DMS114 treated with DMSO at 0.1 percent for 48 hours (cell line): ENCODE measurements around the gene CDH6.

Experiments
- DNase-seq: peaks from one replicate; lab custom pipeline; 2025; ENCODE audit not compliant: unreplicated experiment; lab: John Stamatoyannopoulos, UW

CDH6 gene

DNA sequence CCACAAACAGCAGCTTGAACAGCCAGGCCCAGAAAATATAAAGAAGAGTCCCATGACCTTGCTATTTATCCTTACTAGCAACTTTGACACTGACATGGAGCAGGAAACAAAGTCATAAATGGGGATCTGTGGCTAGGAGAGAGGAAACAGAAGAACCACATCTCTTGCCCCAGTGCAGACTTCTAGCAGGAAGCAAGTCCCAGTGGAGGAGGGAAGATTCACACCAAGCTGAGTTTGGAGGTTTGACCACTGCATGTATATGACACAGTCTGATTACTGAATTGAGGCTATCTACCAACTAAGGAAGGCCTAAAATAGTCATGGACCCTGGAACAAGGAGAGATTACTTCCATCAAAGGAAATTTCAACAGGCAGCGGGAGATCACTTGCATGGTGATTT is 51.4 kb downstream of the CDH6 start:
- DNase-seq, result no peak

DNA sequence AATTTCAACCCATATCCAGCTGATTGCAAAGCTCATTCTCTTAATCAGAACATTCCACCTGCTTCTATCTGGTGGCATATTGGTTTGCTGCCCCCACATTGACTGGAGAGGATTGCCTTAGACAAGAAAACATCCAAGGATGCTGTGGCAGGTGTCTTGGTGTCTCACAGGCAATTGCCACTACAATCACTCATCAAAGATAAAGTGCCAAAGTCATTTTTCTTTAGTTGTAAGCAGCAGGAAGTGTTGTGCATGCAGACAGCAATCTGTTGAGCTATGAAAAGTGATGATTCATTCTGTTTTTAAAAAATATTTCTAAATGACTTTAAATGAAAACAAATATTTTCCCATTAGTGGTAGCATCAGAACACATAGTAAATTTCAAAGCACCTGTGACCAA is 53.9 kb downstream of the CDH6 start:
- no peak for DNase-seq

DNA sequence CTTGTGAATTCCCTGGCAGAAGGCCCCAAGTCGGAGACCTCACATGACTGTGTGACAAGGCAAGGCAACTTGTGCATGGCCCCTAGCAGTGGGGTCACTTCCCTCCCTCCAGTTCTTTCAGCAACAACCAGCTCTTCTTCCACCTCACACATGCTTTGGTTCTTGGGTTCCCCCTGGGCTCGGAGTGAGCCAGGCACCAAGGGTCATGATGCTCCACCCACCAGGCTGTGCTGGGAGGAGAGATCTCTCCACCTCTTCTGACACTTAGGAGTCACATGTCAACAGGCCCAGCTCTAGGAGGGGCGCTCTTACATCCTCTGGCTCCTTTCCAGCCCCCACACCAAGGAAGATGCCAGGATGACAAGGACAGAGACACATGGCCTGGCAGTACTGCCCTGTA is 56.7 kb downstream of the CDH6 start:
- no peak for DNase-seq

DNA sequence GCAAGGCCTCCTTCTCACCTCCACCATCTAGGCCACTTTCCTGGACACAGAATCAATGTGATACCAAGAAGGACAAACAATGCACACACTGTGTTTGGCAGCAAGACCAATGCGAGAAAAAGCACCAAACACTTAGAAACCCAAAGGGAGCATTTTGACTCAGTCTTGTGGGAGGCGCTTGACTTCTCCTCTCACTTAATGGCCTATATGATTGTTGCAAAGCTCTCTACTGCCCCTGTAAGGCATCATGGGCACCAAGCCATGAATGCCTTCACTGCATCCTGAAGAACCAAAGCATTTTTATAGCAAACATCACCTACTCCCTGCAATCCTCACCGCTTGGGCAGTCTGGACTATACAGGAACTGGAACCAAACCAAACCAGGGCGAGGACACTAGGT is 57.5 kb downstream of the CDH6 start:
- DNase-seq, result no peak

DNA sequence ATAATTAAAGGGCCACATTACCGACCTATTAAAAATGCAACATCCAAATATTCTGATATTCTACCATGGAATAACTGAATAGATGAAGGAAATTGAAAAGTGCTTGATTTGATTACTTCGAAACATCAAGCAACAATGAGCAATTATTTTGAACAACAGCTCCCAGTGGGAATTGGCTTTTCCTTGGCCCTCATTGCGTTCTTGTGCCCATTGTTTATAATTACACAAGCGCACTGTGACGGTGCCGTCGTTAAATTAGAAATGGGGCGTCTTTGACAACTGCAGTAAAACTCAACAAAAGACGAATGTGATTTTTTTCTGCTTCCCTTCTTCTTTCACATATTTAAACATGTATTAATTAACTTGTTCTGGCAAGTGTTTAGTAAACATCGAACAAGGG is 61.6 kb downstream of the CDH6 start:
- DNase-seq, result no peak

DNA sequence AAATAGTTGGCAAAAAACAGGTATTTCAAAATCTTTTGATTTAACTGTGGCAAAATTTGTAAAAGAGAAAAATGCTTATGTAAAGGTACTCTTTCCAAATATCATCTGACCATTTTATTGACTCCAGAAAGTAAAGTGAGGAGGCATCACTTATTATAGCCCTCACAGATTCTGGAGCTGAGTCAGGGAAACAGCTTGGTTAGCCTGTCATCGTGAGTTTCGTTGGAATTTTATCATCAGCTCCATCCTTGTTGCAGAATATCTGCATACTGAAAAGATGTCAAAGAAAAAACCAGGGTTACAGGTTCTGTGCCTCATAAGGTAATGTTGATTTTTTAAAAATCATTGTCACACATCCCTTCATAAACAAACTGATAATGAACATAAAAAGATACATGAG is 74.8 kb downstream of the CDH6 start:
- no peak for DNase-seq

DNA sequence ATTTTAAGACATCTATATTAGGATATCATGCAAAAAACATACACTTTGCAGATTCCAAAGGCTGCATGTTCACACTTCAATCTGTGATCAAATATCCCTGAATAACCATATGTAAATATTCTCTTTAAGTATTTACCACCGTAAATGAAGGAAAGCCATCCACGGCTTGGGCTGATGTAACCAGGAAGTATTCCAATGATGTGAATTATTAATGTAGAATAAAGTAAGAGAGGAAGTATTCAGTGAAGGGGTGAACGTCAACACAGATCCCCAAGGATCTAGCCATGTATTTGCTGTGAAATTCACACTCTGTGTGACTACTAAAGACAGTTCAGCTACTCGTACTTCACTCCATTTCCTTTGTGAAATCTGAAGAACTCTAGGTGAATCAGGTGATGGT is 75.2 kb downstream of the CDH6 start:
- no peak for DNase-seq

DNA sequence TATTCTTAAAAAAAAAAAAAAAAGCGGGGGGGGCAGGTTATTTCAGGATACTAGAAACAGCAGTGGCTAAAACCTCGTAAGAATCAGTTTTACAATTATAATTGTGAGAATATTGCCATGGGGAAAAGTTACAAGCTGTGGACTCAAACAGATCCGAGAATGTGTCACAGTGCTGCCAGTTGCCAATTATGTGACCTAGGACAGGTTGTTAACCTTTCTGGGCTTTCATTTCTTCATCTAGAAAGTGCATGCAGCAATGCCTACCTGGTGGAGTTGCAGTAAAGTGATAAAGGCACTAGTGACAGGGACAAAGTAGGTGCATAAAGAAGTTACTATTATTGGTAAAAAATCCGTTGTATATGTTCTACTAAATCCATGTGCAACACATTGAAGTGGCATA is 75.8 kb downstream of the CDH6 start:
- no peak for DNase-seq

DNA sequence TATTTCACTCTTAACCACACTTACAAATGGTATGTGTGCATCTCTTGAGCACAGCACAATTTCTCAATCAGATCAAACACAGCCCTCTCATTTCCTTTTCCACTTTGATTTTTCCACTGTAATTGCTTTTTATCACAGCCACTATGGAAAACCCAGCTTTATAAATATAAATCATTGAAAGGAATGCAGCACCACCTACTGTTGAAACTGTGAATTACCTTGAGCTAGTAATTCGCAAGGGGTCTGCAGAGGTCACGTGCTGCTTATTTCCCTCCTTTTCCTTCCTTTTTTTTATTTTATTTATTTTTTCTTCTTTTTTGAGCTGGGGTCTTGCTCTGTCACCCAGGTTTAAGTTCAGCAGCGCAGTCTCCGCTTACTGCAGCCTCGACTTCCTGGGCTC is 76.9 kb downstream of the CDH6 start:
- DNase-seq, result no peak

DNA sequence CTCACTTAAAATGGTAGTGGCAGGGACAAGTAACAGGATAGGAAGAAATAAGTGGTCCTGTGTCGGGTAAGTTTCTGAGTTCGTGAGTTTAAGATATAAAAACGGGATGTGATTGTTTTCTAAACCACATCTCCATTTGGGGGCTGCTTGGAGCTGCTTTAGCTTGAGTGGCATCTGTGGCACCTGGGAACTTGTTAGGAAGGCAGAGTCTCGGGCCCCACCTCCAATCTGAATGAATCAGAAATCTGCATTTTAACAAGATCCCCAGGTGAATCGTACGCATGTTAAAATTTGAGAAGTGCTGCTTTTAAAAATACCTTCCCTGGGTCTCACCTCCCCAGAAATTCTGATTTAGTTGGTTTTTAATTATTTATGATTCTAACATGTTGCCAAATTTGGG is 78.1 kb downstream of the CDH6 start:
- DNase-seq, result no peak

DNA sequence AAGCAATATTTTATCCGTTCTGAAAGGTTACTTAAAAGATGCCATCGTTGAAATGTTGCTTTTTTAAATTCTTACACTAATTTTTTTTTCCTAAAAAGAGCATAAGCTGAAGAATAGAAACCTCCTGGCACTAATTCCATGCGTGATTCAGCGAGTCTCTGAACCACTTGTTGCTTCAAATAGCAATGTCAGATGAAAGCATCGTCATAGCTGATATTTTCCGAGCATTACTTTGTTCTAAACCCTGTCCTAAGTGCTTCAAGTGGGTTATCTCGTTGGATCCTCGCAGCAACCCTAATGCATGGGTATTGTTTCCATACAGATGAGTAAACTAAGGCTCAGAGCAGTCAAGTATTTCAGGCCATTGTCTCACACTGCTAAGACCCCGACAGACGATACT is 79.7 kb downstream of the CDH6 start:
- DNase-seq, result no peak

DNA sequence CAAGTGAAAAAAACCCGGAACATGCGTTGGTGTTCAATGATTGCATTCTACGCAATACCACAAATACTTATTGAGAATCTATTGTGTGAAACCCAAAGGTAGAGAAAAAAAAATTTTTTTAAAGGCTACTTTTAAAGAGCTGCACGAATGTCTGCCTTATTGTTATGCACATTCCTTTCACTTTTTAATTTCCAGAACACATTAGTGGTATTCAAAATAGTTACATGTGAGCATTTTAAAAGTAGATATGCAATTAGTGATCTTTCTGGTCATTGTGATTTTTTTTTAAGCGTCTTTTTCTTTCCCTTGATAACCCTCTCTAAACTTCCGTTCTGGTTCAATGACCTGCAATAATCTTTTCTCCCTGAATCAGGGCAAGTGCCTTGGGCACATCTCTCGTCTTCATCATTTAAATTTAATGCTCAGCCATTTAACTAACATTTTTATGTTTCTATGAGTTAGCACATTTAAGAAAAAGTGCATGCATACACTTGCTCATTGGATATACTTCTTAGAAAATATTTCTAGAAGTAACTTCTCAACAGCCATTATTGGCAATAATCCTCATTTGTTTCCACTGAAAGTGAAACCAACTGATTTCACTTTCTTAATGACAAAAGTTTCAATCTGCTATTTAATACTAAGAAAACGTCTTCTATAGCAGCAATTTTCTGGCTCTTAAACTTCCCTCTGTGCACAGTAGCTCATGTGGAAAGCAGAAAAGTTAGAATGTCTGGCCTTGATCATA is 80.3 kb downstream of the CDH6 start:
- DNase-seq, result no peak

DNA sequence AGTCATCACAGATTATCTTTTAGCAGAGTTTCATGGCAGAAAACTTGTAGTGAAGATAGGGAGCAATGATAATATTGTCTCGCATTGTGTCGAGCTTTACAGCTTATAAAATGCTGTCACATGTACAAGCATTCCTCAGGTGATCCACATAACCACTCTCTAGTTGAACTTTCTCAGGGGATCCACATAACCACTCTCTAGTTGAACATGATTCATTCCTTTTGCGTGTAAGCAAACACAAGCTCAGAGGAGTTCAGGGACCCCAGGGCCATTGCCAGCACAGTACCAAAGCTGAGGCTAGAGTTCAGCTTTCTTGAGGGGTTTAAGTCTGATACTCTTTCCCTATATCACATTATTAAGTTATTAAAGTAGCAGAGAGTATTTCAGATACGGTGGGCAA is 86.7 kb downstream of the CDH6 start:
- no peak for DNase-seq

DNA sequence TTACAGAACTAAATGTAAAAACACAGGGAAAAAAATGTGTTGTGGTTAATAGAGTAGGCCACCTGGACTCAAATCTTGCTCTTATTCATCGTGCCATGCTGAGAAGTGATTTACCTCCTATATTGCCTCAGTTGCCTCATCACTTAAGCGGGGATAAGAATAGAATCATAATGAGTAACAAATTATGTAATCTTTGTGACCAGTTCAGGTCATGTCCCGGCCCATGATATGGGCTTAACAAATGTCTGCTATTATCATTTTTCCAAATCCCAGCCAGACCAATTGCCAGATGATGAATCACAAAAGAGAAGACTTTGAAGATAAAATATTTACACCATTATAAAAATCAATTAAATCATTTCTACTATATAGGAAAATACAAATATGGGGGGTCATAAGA is 89.8 kb downstream of the CDH6 start:
- no peak for DNase-seq

DNA sequence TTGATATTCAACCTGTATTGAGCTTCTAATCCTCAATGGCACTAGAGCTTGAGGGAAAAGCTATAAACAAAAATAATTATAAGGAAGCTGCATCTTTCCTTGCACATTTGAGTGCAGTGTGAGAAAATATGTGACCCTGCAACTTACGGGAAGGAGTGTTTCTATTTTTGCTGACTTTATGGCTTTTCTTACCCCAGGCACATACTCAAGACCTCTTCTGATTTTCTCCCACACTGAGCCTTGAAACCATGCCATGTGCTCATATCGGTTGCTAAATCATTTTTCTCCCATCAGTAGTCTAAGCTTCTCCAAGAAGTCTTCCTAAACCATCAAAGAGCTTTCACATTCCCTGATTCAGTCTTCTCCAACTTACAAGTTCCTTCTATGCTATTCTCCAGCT is 91.5 kb downstream of the CDH6 start:
- no peak for DNase-seq

DNA sequence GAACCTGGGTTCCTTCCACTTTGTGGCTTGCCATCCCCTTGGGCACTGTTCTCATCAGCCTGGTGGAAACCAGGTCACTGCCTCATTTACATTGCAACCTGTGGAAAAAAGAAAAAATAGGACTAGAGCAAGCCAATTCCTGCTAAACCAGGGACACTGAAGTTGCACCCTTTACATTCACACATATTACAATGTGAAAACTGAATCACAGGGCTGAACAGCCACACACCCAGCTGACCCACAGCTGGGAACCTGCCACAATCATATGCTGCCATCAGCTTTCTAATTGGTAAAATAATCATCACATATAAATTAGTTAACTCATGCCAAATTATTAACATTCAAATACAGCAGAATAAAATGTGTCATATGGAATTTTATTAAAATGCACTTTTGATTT is 94.5 kb downstream of the CDH6 start:
- no peak for DNase-seq

DNA sequence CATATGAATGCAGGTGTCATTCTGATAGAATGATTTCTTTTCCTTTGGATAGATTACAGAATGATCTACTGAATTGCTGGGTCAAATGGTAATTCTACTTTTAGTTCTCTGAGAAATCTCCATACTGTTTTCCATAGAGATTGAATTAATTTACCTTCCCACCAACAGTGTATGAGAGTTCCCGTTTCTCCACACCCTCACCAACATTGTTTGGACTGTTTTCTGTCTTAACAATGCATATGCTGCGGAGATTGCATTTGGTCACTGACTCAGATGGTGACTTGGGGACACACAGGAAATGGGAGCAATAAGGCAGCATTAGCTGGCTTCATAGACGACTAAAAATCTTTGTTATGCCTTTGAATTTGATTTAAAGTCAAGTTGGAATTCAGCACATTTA is 95.9 kb downstream of the CDH6 start:
- no peak for DNase-seq

DNA sequence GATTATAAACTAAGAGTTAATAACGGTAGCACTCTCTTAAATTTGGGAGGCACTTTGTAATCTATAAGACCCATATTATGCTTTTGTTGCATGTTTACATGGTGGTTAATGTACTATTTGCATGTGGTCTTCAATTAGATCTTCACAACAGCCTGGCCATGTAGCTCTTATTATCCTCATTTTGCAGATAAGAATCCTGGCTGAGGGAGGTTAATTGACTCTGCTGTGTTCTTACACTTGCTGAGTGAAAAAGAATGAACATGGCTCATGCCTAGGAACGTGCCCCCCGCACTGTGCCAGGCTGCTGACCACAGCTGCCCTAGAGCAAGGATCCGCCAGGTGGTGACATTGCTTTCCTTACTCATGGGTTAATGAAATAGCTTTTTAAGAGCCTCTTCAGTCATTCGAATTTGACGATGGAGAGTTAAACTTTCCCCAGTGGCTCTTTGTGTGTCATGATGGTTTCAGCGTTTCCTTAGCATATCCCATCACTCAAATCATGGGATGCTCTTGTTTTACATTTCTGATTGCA is 97.9 kb downstream of the CDH6 start:
- DNase-seq, result no peak

DNA sequence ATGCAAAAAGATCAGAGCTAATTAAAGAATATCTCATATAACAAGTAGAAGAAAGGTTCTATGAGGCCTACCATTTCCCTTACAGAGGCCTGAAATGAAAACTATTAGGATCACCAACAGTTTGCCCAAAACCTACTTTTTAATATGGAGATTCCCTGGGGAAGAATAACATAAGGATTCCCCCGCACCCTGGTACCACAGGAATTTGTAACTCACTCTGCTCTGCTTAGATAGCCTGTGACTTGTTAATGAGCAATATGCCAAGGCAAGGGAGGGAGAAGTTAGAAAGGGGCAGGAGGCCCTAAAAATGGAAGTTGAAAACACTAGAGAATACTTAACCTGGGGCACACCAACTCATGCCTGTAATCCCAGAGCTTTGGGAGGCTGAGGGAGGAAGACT is 107.0 kb downstream of the CDH6 start:
- DNase-seq, result no peak

DNA sequence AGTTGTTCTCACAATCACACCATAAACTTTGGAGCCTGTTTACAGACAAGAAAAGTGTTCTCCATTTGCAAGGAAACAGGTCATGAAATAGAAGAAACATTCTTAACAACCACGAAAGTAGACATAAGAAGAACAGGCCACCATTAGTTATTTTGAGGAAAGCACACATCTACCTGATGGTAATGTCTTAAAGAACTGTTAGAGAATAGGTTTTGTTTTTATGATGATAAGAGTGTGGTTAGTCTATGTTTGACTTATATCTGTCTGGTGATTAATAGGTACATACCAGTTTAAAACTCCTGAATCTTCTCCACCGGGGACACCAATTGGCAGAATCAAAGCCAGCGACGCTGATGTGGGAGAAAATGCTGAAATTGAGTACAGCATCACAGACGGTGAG is 108.3 kb downstream of the CDH6 start:
- no peak for DNase-seq

DNA sequence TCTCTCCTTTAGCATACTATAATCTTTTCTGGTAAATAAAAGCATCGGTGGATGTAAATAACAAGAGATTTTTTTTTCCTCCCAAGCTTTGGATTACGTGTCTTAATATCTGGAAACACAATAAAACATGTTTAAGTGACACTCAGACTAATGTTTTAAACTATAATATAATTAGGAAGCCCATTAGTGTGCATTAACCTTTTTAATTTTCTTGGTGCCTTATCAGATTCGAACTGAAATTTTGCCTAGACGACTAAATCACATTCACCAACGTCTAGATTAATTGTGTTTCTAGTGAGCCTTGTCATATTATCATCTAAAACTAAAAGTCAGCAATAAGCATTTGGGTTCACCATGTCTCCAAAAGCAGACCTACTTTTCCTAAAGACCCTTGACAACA is 110.2 kb downstream of the CDH6 start:
- no peak for DNase-seq

DNA sequence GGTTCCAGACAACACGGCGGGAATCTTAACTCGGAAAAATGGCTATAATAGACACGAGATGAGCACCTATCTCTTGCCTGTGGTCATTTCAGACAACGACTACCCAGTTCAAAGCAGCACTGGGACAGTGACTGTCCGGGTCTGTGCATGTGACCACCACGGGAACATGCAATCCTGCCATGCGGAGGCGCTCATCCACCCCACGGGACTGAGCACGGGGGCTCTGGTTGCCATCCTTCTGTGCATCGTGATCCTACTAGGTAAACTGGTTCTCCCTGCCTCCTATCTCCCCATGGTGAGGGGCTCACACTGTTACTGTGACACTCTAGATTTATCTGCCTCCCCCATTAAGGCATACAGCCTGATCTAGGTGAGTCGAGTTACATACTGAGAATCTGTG is 124.2 kb downstream of the CDH6 start:
- no peak for DNase-seq

DNA sequence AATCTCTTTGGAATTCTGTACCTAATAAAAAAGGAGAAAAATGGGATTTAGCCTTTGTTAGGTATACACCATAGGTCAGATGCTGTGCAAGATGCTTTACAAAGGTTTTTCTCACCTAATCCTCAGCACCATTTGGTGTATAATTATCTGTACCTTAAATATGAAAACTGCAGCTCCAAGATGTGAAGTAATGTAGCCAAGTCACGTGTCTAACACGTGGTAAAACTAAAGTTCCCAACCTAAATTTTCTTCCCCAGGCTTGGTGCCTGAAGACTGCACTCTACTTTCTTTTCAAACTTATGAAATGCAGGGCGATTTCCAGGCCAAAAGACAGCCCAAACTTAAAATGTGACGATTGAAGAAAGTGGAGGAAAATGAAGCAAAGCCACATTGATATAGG is 125.8 kb downstream of the CDH6 start:
- no peak for DNase-seq
